COLO668 (cell line): Measurements from ENCODE around the gene TANC1.

Experiments used
- DNase-seq: peaks from one replicate; lab custom pipeline; 2025; ENCODE audit not compliant: unreplicated experiment; lab: John Stamatoyannopoulos, UW

The TANC1 gene

GRCh38 chr2:159153951-159154350 is 185.5 kb downstream of the TANC1 start:
- DNase-seq: no peak

- no peak for DNase-seq
These were observed 185.9 kb downstream of the TANC1 start for GRCh38 chr2:159154366-159154765.

- DNase-seq: no peak
These were observed 186.9 kb downstream of the TANC1 start for GRCh38 chr2:159155320-159155719.

GRCh38 chr2:159155791-159156190 is 187.4 kb downstream of the TANC1 start:
- no peak for DNase-seq

GRCh38 chr2:159156834-159157233 is 188.4 kb downstream of the TANC1 start:
- DNase-seq: no peak

- DNase-seq: no peak
These were observed 189.1 kb downstream of the TANC1 start for GRCh38 chr2:159157361-159158209.

GRCh38 chr2:159160412-159160811 is 192.0 kb downstream of the TANC1 start:
- DNase-seq: no peak

- DNase-seq: no peak
These were observed 192.5 kb downstream of the TANC1 start for GRCh38 chr2:159160954-159161353.

- no peak for DNase-seq
These were observed 195.5 kb downstream of the TANC1 start for GRCh38 chr2:159163930-159164329.

- DNase-seq: no peak
These were observed 196.0 kb downstream of the TANC1 start for GRCh38 chr2:159164457-159164911.

- DNase-seq: no peak
These were observed 196.6 kb downstream of the TANC1 start for GRCh38 chr2:159165048-159165447.

- no peak for DNase-seq
These were observed 200.3 kb downstream of the TANC1 start for GRCh38 chr2:159168707-159169106.

- DNase-seq: no peak
These were observed 200.7 kb downstream of the TANC1 start for GRCh38 chr2:159169187-159169586.

- no peak for DNase-seq
These were observed 204.0 kb downstream of the TANC1 start for GRCh38 chr2:159172403-159172802.

- DNase-seq: no peak
These were observed 206.3 kb downstream of the TANC1 start for GRCh38 chr2:159174759-159175158.

- DNase-seq: no peak
These were observed 206.7 kb downstream of the TANC1 start for GRCh38 chr2:159175182-159175581.

- DNase-seq: no peak
These were observed 207.5 kb downstream of the TANC1 start for GRCh38 chr2:159175927-159176326.

- no peak for DNase-seq
These were observed 208.1 kb downstream of the TANC1 start for GRCh38 chr2:159176555-159176954.

- DNase-seq: no peak
These were observed 208.9 kb downstream of the TANC1 start for GRCh38 chr2:159177357-159177756.

- DNase-seq: no peak
These were observed 209.5 kb downstream of the TANC1 start for GRCh38 chr2:159177957-159178356.

GRCh38 chr2:159179096-159179495 is 210.7 kb downstream of the TANC1 start:
- no peak for DNase-seq

GRCh38 chr2:159179696-159180095 is 211.3 kb downstream of the TANC1 start:
- no peak for DNase-seq

- no peak for DNase-seq
These were observed 214.9 kb downstream of the TANC1 start for GRCh38 chr2:159183346-159183745.
